ENCODE measurements around the gene CACTIN. TPM values are rescaled to one million over a fixed set of nuclear protein-coding genes. Genes with fewer than 3 reads are reported as not detected.

The CACTIN gene
- total RNA-seq, 4 donors from 2014 or later = 6.8 to 28.4 (median 20.7) TPM

GRCh38 chr19:3659746-3660112 is 33.1 kb upstream of the CACTIN start:
- H3K4me3 ChIP-seq = no peak overlapping the region
- H3K4me1 ChIP-seq = no peaks in the 10 kb centered on the region
- no peak for DNase-seq
- no peak overlapping the region for H3K27ac ChIP-seq
- intact Hi-C loops (cut with DNase I; ENCODE audit: low total_unique reads) = no loop called here
- no peaks in the 10 kb centered on the region for H3K9me3 ChIP-seq
- H3K27me3 ChIP-seq = no peaks in the 10 kb centered on the region
- H3K36me3 ChIP-seq = no peaks in the 10 kb centered on the region
- no peak for TF ChIP-seq POLR2A (IDR thresholded peaks at IDR 0.05)
- no peak for TF ChIP-seq CTCF (IDR thresholded peaks at IDR 0.05)

DNA sequence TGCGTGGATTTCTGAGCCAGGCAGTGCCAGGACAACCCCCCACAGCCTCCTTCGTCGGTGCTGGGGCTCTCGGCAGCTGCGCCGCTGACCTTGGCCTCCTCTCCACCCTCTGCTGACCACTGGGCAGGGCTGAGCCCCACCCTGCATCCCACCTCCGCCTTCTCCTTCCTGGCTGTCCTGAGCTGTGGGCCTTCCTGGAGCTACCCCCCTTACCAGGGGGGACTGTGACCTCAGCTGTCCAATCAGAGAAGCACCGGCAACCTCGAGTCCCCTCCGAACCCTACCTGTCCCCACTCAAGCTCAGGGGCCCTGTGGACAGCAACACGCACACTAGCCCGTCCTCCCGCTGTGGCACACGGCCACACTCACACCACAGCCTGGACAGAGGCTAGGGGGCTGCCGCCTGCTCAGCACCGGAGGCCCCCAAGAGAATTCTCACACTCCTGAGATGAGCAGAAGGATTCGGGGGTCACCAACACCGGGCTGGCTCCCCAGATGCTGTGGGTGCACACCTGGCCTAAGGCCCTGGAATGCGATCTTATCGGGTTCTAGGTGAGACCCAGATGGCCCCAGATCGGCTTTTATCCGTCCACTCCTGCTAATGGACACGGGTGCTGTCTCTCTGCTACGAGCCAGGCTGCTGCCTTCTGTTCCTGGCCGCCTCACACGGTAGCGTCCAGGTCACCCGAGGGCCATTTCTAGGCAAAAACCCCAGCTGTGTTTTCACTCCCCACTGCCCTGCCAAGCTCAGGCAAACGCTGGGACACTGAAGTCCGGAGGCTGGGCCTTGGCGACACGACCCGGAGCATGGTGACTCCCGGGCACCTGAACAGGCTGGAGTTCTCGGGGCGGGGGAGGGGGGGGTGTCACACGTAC is 32.5 kb upstream of the CACTIN start:
- TF ChIP-seq POLR2A (IDR thresholded peaks at IDR 0.05) = no peak
- no peak for TF ChIP-seq CTCF (IDR thresholded peaks at IDR 0.05)
- no peaks in the 10 kb centered on the region for H3K9me3 ChIP-seq
- H3K4me1 ChIP-seq = no peaks in the 10 kb centered on the region
- intact Hi-C loops (cut with DNase I; ENCODE audit: low total_unique reads) = no loop called here
- no peak overlapping the region for H3K4me3 ChIP-seq
- H3K27ac ChIP-seq = no peak overlapping the region
- no peaks in the 10 kb centered on the region for H3K36me3 ChIP-seq
- no peaks in the 10 kb centered on the region for H3K27me3 ChIP-seq
- no peak for DNase-seq

GRCh38 chr19:3658004-3658869 is 31.6 kb upstream of the CACTIN start:
- DNase-seq = no peak
- Histone ChIP-seq H3K27ac (no peak overlapping the region), H3K9me3 (no peaks in the 10 kb centered on the region), H3K27me3 (no peaks in the 10 kb centered on the region), H3K4me3 (no peak overlapping the region), H3K4me1 (no peaks in the 10 kb centered on the region), H3K36me3 (no peaks in the 10 kb centered on the region)
- intact Hi-C loops (cut with DNase I; ENCODE audit: low total_unique reads) = no loop called here
- TF ChIP-seq CTCF (IDR thresholded peaks at IDR 0.05) = no peak
- TF ChIP-seq POLR2A (IDR thresholded peaks at IDR 0.05) = no peak

DNA sequence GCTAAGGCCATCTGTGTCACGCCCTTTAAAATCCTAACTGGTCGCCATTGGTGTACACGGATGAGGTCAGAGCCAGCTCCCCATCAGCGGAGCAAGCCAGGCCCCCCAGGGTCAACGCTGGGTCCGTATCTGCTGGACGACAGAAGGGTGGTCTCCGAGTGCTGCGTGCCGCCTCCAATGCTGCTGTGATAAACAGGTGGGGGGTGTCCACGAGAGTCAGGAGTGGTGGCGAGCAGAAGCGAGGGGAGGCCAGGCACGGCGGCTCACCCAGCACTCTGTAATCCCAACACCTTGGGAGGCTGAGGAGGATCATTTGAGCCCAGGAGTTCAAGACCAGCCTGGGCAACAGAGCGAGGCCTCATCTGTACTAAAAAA is 30.8 kb upstream of the CACTIN start:
- Histone ChIP-seq H3K9me3 (no peaks in the 10 kb centered on the region), H3K27me3 (no peaks in the 10 kb centered on the region), H3K4me3 (no peak overlapping the region), H3K27ac (no peak overlapping the region), H3K36me3 (no peaks in the 10 kb centered on the region), H3K4me1 (no peaks in the 10 kb centered on the region)
- intact Hi-C loops (cut with DNase I; ENCODE audit: low total_unique reads) = no loop called here
- TF ChIP-seq CTCF (IDR thresholded peaks at IDR 0.05) = no peak
- no peak for DNase-seq

Measured in uterus (tissue), 4 donors.